DND-41 (cell line): Measurements from ENCODE around the gene OR13C5.

Experiments used
- ATAC-seq: fragments of 200-7000 bp; cut with Tn5 transposase; 3 replicates; pipeline ENCODE4 v1.9.1; 2021; ENCODE audit warnings: low read depth; ENCODE audit not compliant: insufficient read depth
- DNase-seq: peaks from one replicate; pipeline ENCODE4 v3.0.0-alpha.2; 2020
- H2AFZ ChIP-seq: 2 replicates; pipeline ENCODE4 v1.6.0; 2012; ENCODE audit warnings: low read depth, low read length
- H3K27ac ChIP-seq: 2 replicates; pipeline ENCODE4 v1.5.1; 2012; ENCODE audit warnings: low read length, inconsistent platforms
- H3K27me3 ChIP-seq: fragments of 200-600 bp; sonication (generic); 2 replicates; pipeline ENCODE4 v1.6.0; 2012; ENCODE audit warnings: low read length, mild to moderate bottlenecking, inconsistent platforms; ENCODE audit not compliant: insufficient read depth, poor library complexity
- H3K36me3 ChIP-seq: 2 replicates; pipeline ENCODE4 v1.5.1; 2012; ENCODE audit warnings: low read length, inconsistent platforms; ENCODE audit not compliant: insufficient read depth
- H3K4me1 ChIP-seq: 2 replicates; pipeline ENCODE4 v1.5.1; 2012; ENCODE audit warnings: mild to moderate bottlenecking, low read length; ENCODE audit not compliant: insufficient read depth
- H3K4me2 ChIP-seq: 2 replicates; pipeline ENCODE4 v1.6.0; 2012; ENCODE audit warnings: mild to moderate bottlenecking, moderate library complexity, low read length, inconsistent platforms; ENCODE audit not compliant: insufficient read depth
- H3K4me3 ChIP-seq, 2 experiments: fragments of 200-600 bp in 1 of 2; shearing (Covaris generic) in 1 of 2; 2 replicates each; pipeline ENCODE4 v1.5.1; 2012 to 2016; ENCODE audit warnings: inconsistent platforms in 2 of 2, low read length in 2 of 2, mild to moderate bottlenecking in 2 of 2, low read depth in 1 of 2, moderate library complexity in 1 of 2
- H3K79me2 ChIP-seq: 2 replicates; pipeline ENCODE4 v1.6.0; 2012; ENCODE audit warnings: low read length, inconsistent platforms; ENCODE audit not compliant: insufficient read depth
- H3K9ac ChIP-seq: 2 replicates; pipeline ENCODE4 v1.6.0; 2012; ENCODE audit warnings: low read depth, mild to moderate bottlenecking, inconsistent platforms, low read length, moderate library complexity
- H3K9me3 ChIP-seq: 2 replicates; pipeline ENCODE4 v1.5.1; 2012; ENCODE audit warnings: low read length, moderate library complexity, mild to moderate bottlenecking, inconsistent platforms; ENCODE audit not compliant: insufficient read depth, severe bottlenecking
- H4K20me1 ChIP-seq: 2 replicates; pipeline ENCODE4 v1.6.0; 2012; ENCODE audit warnings: low read length; ENCODE audit not compliant: insufficient read depth
- CTCF ChIP-seq: IDR thresholded peaks from 2 replicates; pipeline ENCODE4 v1.5.1; 2012; ENCODE audit warnings: borderline replicate concordance, low read length, moderate library complexity, mild to moderate bottlenecking; ENCODE audit not compliant: poor library complexity, severe bottlenecking; ENCODE audit errors: extremely low read depth
- EZH2 ChIP-seq: IDR thresholded peaks from 3 replicates; pipeline ENCODE4 v1.6.1; 2012; ENCODE audit warnings: borderline replicate concordance, low read depth, mild to moderate bottlenecking, moderate library complexity, low read length, inconsistent platforms; ENCODE audit not compliant: severe bottlenecking

Gene OR13C5

DNA sequence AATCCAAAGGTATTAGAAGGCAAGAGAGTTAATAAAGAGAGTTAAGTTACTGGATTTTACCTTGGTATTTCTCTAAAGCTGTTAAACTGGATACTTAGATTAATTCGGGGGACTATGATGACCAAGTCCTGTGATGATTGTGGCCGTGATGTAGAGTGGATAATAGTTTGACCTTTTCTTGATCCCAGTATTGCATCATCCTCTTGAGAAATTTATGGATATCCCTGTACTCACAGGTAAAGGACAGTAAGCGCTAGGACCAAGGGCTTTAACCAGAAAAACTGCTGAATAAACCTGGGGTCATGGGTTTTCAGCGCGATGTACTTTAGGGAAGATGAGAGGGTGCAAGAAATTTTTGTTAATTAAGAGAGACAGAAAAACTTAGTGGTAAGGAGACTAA is 21.9 kb downstream of the OR13C5 start:
- no peak overlapping the region for H2AFZ ChIP-seq
- H3K4me3 ChIP-seq, result no peak overlapping the region
- no peak overlapping the region for H3K4me2 ChIP-seq
- no peaks in the 10 kb centered on the region for H3K36me3 ChIP-seq
- no peak overlapping the region for H3K27ac ChIP-seq
- H3K4me1 ChIP-seq, result no peaks in the 10 kb centered on the region
- no peaks in the 10 kb centered on the region for H3K27me3 ChIP-seq
- H3K9me3 ChIP-seq, result no peaks in the 10 kb centered on the region
- no peak for DNase-seq
- H3K79me2 ChIP-seq, result no peaks in the 10 kb centered on the region
- H4K20me1 ChIP-seq, result no peaks in the 10 kb centered on the region
- no peak overlapping the region for H3K9ac ChIP-seq
- TF ChIP-seq EZH2 (no peak), CTCF (no peak)
- no peak for ATAC-seq

- H3K4me3 ChIP-seq, result no peak overlapping the region
- H3K79me2 ChIP-seq, result no peaks in the 10 kb centered on the region
- H3K27me3 ChIP-seq, result no peaks in the 10 kb centered on the region
- no peak overlapping the region for H3K9ac ChIP-seq
- no peak overlapping the region for H3K27ac ChIP-seq
- H3K36me3 ChIP-seq, result no peaks in the 10 kb centered on the region
- no peak for TF ChIP-seq CTCF
- TF ChIP-seq EZH2, result no peak
- no peaks in the 10 kb centered on the region for H4K20me1 ChIP-seq
- DNase-seq, result no peak
- no peak overlapping the region for H3K4me2 ChIP-seq
- H3K9me3 ChIP-seq, result no peaks in the 10 kb centered on the region
- no peaks in the 10 kb centered on the region for H3K4me1 ChIP-seq
- no peak overlapping the region for H2AFZ ChIP-seq
- no peak for ATAC-seq
These were observed 23.8 kb downstream of the OR13C5 start for GRCh38 chr9:104575456-104575855.

DNA sequence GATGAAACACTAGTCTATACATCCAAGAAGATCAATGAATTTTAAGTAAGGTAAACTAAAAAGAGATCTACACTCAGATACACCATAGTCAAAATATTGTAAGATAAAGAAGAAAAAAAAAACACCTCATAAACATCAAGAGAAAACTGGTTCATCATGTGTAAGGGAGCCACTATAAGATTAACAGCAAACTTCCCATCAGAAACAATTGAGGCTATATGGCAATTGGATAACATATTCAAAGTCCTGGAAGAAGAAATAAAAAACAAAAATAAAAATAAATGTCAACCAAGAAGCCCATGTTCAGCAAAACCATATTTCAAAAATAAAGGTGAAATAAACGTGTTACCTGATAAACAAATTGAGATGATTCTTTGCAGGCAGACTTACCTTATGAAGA is 26.6 kb downstream of the OR13C5 start:
- Histone ChIP-seq H3K9me3 (no peaks in the 10 kb centered on the region), H2AFZ (no peak overlapping the region)
- no peak for ATAC-seq

More for the DNA sequence above, 26.6 kb downstream of the OR13C5 start:
- H3K4me3 ChIP-seq, result no peak overlapping the region
- H3K4me1 ChIP-seq, result no peaks in the 10 kb centered on the region
- H4K20me1 ChIP-seq, result no peaks in the 10 kb centered on the region
- no peak for TF ChIP-seq CTCF
- no peak for TF ChIP-seq EZH2
- H3K36me3 ChIP-seq, result no peaks in the 10 kb centered on the region
- no peak overlapping the region for H3K9ac ChIP-seq
- no peaks in the 10 kb centered on the region for H3K79me2 ChIP-seq
- no peak overlapping the region for H3K27ac ChIP-seq
- no peak for DNase-seq
- no peaks in the 10 kb centered on the region for H3K27me3 ChIP-seq
- H3K4me2 ChIP-seq, result no peak overlapping the region
